GM13976 (cell line): ENCODE data around the gene FAXDC2.
"Not testable (repeated sequence)": the region's sequence is repeated elsewhere in the genome, so short reads cannot be mapped to it uniquely, and the experiment has no call there.

Experiments used
- DNase-seq: peaks from one replicate; pipeline ENCODE4 v3.0.0; 2012; ENCODE audit warnings: low spot score
- CTCF ChIP-seq: IDR thresholded peaks from 2 replicates; pipeline ENCODE4 v1.5.1; 2012; ENCODE audit warnings: borderline replicate concordance, mild to moderate bottlenecking; ENCODE audit not compliant: insufficient read depth; ENCODE audit errors: extremely low read depth, missing control alignments, control extremely low read depth
- in situ Hi-C: fragments of 300-500 bp; cut with MboI; formaldehyde crosslinking; loops from one replicate; pipeline ENCODE4 v1.12.0; 2022; ENCODE audit warnings: low sequenced_read_pairs, mixed read lengths, inconsistent platforms; ENCODE audit not compliant: unreplicated experiment

The FAXDC2 gene

GRCh38 chr5:154824070-154824469 lies 26.3 kb downstream of the FAXDC2 start:
- in situ Hi-C loops: no loop called here
- TF ChIP-seq CTCF: no peak

GRCh38 chr5:154823605-154824004 lies 26.8 kb downstream of the FAXDC2 start:
- in situ Hi-C loops: no loop called here
- DNase-seq: no peak
- no peak for TF ChIP-seq CTCF

More at GRCh38 chr5:154824070-154824469, 26.3 kb downstream of the FAXDC2 start:
- DNase-seq: no peak

- in situ Hi-C loops, DNase-seq: not testable (repeated sequence)
Measured at GRCh38 chr5:154822896-154823295, 27.5 kb downstream of the FAXDC2 start.

- DNase-seq: no peak
- in situ Hi-C loops: no loop called here
- TF ChIP-seq CTCF: no peak
Measured at GRCh38 chr5:154820383-154820782, 30.0 kb downstream of the FAXDC2 start.

GRCh38 chr5:154819546-154819945 lies 30.9 kb downstream of the FAXDC2 start:
- no peak for TF ChIP-seq CTCF
- in situ Hi-C loops: loop anchor here (10.0 kb wide), 1 partner anchor 165 kb away; no protein-coding TSS in a partner anchor
- DNase-seq: no peak

GRCh38 chr5:154818471-154819116 lies 31.8 kb downstream of the FAXDC2 start:
- TF ChIP-seq CTCF: no peak
- in situ Hi-C loops: loop anchor here (10.0 kb wide), 1 partner anchor 164 kb away; no protein-coding TSS in a partner anchor
- no peak for DNase-seq

GRCh38 chr5:154817815-154818214 lies 32.6 kb downstream of the FAXDC2 start:
- in situ Hi-C loops: loop anchor here (10.0 kb wide), 1 partner anchor 163 kb away; no protein-coding TSS in a partner anchor
- TF ChIP-seq CTCF: no peak
- no peak for DNase-seq
